Esophagus muscularis mucosa (tissue), 4 donors: ENCODE measurements around the gene TIMM22. TPM values are rescaled to one million over a fixed set of nuclear protein-coding genes. Genes with fewer than 3 reads are reported as not detected.

ENCODE experiments used
- DNase-seq: peaks from one replicate; pipeline ENCODE4 v3.0.0-alpha.2; 2017; ENCODE audit errors: extremely low spot score
- H3K27ac ChIP-seq, 4 donors: fragments of 200-600 bp; sonication (generic); replicated peaks in 1 of 4; 1 replicate in 3 of 4; 2 replicates in 1 of 4; pipeline ENCODE4 v1.5.1; 2016 to 2019; ENCODE audit warnings: mild to moderate bottlenecking in 1 of 4
- H3K27me3 ChIP-seq, 4 donors: fragments of 200-600 bp; sonication (generic); one replicate each; pipeline versions ENCODE4 v1.5.1 to v1.6.0; 2016 to 2019
- H3K36me3 ChIP-seq, 4 donors: fragments of 200-600 bp; sonication (generic); one replicate each; pipeline ENCODE4 v1.5.1; 2016 to 2019
- H3K4me1 ChIP-seq, 4 donors: fragments of 200-600 bp; sonication (generic); one replicate each; pipeline ENCODE4 v1.5.1; 2016 to 2019
- H3K4me3 ChIP-seq, 4 donors: fragments of 200-600 bp; sonication (generic); 1 replicate in 2 of 4; 2 replicates in 2 of 4; pipeline ENCODE4 v1.5.1; 2016 to 2019; ENCODE audit warnings: mild to moderate bottlenecking in 4 of 4, moderate library complexity in 1 of 4
- H3K9me3 ChIP-seq, 4 donors: fragments of 200-600 bp; sonication (generic); 1 replicate in 3 of 4; 2 replicates in 1 of 4; pipeline ENCODE4 v1.5.1; 2016 to 2019
- CTCF ChIP-seq, 3 experiments: fragments of 200-600 bp in 2 of 3; fragments of 450-650 bp in 1 of 3; sonication (generic) in 2 of 3; IDR thresholded peaks; one replicate each; pipeline ENCODE4 v1.5.1; 2017 to 2019; ENCODE audit warnings: antibody characterized with exemption in 3 of 3, mild to moderate bottlenecking in 2 of 3, moderate library complexity in 1 of 3
- EP300 ChIP-seq: sonication (generic); formaldehyde crosslinking; IDR thresholded peaks from one replicate; pipeline ENCODE4 v1.6.1; 2017; ENCODE audit warnings: antibody characterized with exemption
- POLR2A ChIP-seq: fragments of 450-650 bp; IDR thresholded peaks from one replicate; pipeline ENCODE4 v1.6.1; 2017; ENCODE audit warnings: antibody characterized with exemption, moderate library complexity, mild to moderate bottlenecking, low read depth
- POLR2AphosphoS5 ChIP-seq, 2 donors: sonication (generic); formaldehyde crosslinking; IDR thresholded peaks; one replicate each; pipeline ENCODE4 v1.6.1; 2017; ENCODE audit warnings: antibody characterized with exemption in 2 of 2
- WGBS: methylation state at CpG from one replicate; pipeline ENCODE4 v1.1.5; 2018; 5-methylcytosine and 5-hydroxymethylcytosine counted together
- intact Hi-C: fragments of 100-400 bp; cut with DNase I; formaldehyde crosslinking; loops from one replicate; pipeline ENCODE4 v1.15.1; 2023
- total RNA-seq, 4 donors: library from RNA; depleted of rRNA; stranded (reverse); fragments of >200 nt; gene quantifications; one replicate each; pipeline versions ENCODE4 v1.1.0 to v1.2.1, GENCODE V29; 2016

The TIMM22 gene
- total RNA-seq, 4 donors from 2014 or later, result 14.1 to 17.9 (median 15.8) TPM

GRCh38 chr17:1021147-1021546, 24.2 kb downstream of the TIMM22 start:
- Histone ChIP-seq H3K4me1 (peaks cover 55 to 68% (median 65%) of the 10 kb centered on the region in 4 donors), H3K27ac (peak overlapping the region; percentile 69 to 87 (median 82)), H3K27me3 (no peaks in the 10 kb centered on the region), H3K4me3 (no peak overlapping the region), H3K36me3 (peaks cover 0 to 24% (median 13%) of the 10 kb centered on the region in 4 donors), H3K9me3 (no peaks in the 10 kb centered on the region)
- TF ChIP-seq POLR2AphosphoS5 (IDR thresholded peaks at IDR 0.05), result no peak
- no peak for TF ChIP-seq EP300
- TF ChIP-seq CTCF (IDR thresholded peaks at IDR 0.05), result no peak
- no peak for TF ChIP-seq POLR2A
- intact Hi-C loops, result no loop called here
- 90% methylated on average over 12 of the region's 17 CpGs for WGBS
- no peak for DNase-seq

GRCh38 chr17:1022278-1023024, 25.5 kb downstream of the TIMM22 start:
- WGBS, result 84% methylated on average over 23 of the region's 32 CpGs
- H3K4me3 ChIP-seq, result no peak overlapping the region
- H3K9me3 ChIP-seq, result no peaks in the 10 kb centered on the region
- DNase-seq, result no peak
- intact Hi-C loops, result no loop called here
- TF ChIP-seq EP300 (no peak), POLR2AphosphoS5 (IDR thresholded peaks at IDR 0.05) (no peak), POLR2A (no peak), CTCF (IDR thresholded peaks at IDR 0.05) (no peak)
- peaks cover 68 to 82% (median 78%) of the 10 kb centered on the region in 4 donors for H3K4me1 ChIP-seq
- peaks cover 0 to 34% (median 12%) of the 10 kb centered on the region in 4 donors for H3K36me3 ChIP-seq
- H3K27ac ChIP-seq, result peak overlapping the region; percentile 35 to 73 (median 60)
- H3K27me3 ChIP-seq, result no peaks in the 10 kb centered on the region

- no peak for DNase-seq
- Histone ChIP-seq H3K4me3 (no peak overlapping the region), H3K4me1 (peaks cover 68 to 89% (median 81%) of the 10 kb centered on the region in 4 donors), H3K9me3 (no peaks in the 10 kb centered on the region), H3K27ac (peak overlapping the region in 1 of 4 donors; percentile 7), H3K36me3 (peaks cover 0 to 32% (median 15%) of the 10 kb centered on the region in 4 donors), H3K27me3 (no peaks in the 10 kb centered on the region)
- intact Hi-C loops, result no loop called here
- WGBS, result 94% methylated on average over 20 of the region's 27 CpGs
- no peak for TF ChIP-seq POLR2A
- no peak for TF ChIP-seq POLR2AphosphoS5 (IDR thresholded peaks at IDR 0.05)
- no peak for TF ChIP-seq CTCF (IDR thresholded peaks at IDR 0.05)
Measured at GRCh38 chr17:1024076-1024475, 27.1 kb downstream of the TIMM22 start.

GRCh38 chr17:1025733-1026598, 29.0 kb downstream of the TIMM22 start:
- Histone ChIP-seq H3K4me3 (no peak overlapping the region), H3K4me1 (peaks cover 70 to 89% (median 81%) of the 10 kb centered on the region in 4 donors), H3K9me3 (no peaks in the 10 kb centered on the region), H3K27ac (peak overlapping the region; percentile 4 to 87 (median 71)), H3K27me3 (no peaks in the 10 kb centered on the region), H3K36me3 (peaks cover 0 to 32% (median 15%) of the 10 kb centered on the region in 4 donors)
- intact Hi-C loops, result no loop called here
- no peak for DNase-seq
- 84% methylated on average over 12 of the region's 30 CpGs for WGBS
- TF ChIP-seq EP300 (no peak), POLR2AphosphoS5 (IDR thresholded peaks at IDR 0.05) (no peak), CTCF (IDR thresholded peaks at IDR 0.05) (no peak), POLR2A (no peak)
